NCI-H1092 treated with DMSO at 0.1 percent for 48 hours (cell line): ENCODE results near the gene USHBP1.
A peak's percentile ranks its signal among the peaks of the same experiment; 100 is the strongest.
"Not testable (repeated sequence)": the region's sequence is repeated elsewhere in the genome, so short reads cannot be mapped to it uniquely, and the experiment has no call there.

Experiments used
- DNase-seq: peaks from one replicate; lab custom pipeline; 2025; lab: John Stamatoyannopoulos, UW

Gene USHBP1

GRCh38 chr19:17264641-17264979 lies at the start of gene USHBP1:
USHBP1 (minus strand) TSS chr19:17264745; CDS start chr19:17264299, 446 bp downstream.
- no peak for DNase-seq

- DNase-seq = no peak
Observed at GRCh38 chr19:17314007-17314593, 49.6 kb upstream of the USHBP1 start.

GRCh38 chr19:17312189-17313113 lies 47.9 kb upstream of the USHBP1 start:
- no peak for DNase-seq

GRCh38 chr19:17311455-17312188 lies 47.1 kb upstream of the USHBP1 start:
- no peak for DNase-seq

GRCh38 chr19:17309965-17310461 lies 45.5 kb upstream of the USHBP1 start:
- DNase-seq = no peak

GRCh38 chr19:17309198-17309964 lies 44.8 kb upstream of the USHBP1 start, which contains the start of gene DDA1:
DDA1 (plus strand) TSS chr19:17309563; CDS start chr19:17309655, 92 bp downstream.
- DNase-seq = peak; percentile 99

- DNase-seq = no peak
Observed at GRCh38 chr19:17307876-17308377, 43.4 kb upstream of the USHBP1 start.

GRCh38 chr19:17306285-17306714 lies 41.8 kb upstream of the USHBP1 start:
- DNase-seq = peak; percentile 38

GRCh38 chr19:17305517-17306284 lies 41.2 kb upstream of the USHBP1 start, which contains the start of gene MRPL34:
MRPL34 (plus strand) TSS chr19:17305872; CDS start chr19:17305893, 21 bp downstream.
- DNase-seq = peak; percentile 99

- no peak for DNase-seq
Observed at GRCh38 chr19:17305216-17305516, 40.6 kb upstream of the USHBP1 start.

GRCh38 chr19:17304386-17305215 lies 40.1 kb upstream of the USHBP1 start:
- DNase-seq = no peak

GRCh38 chr19:17303940-17304267 lies 39.4 kb upstream of the USHBP1 start:
- DNase-seq = no peak

- DNase-seq = peak; percentile 93
Observed at GRCh38 chr19:17303167-17303939, 38.8 kb upstream of the USHBP1 start, which contains the start of gene ABHD8. ABHD8 (minus strand) TSS chr19:17303425; CDS start chr19:17301616, 1,809 bp downstream.

- DNase-seq = no peak
Observed at GRCh38 chr19:17302391-17303166, 38.0 kb upstream of the USHBP1 start.

GRCh38 chr19:17300992-17301619 lies 36.6 kb upstream of the USHBP1 start:
- no peak for DNase-seq

GRCh38 chr19:17296976-17297375 lies 32.4 kb upstream of the USHBP1 start:
- no peak for DNase-seq

- DNase-seq = no peak
Observed at GRCh38 chr19:17296273-17296672, 31.7 kb upstream of the USHBP1 start.

- not testable (repeated sequence) for DNase-seq
Observed at GRCh38 chr19:17295551-17295950, 31.0 kb upstream of the USHBP1 start.
